ENCODE measurements around the gene KLHL5. TPM values are rescaled to one million over a fixed set of nuclear protein-coding genes. Genes with fewer than 3 reads are reported as not detected.

KLHL5 gene, protein sequence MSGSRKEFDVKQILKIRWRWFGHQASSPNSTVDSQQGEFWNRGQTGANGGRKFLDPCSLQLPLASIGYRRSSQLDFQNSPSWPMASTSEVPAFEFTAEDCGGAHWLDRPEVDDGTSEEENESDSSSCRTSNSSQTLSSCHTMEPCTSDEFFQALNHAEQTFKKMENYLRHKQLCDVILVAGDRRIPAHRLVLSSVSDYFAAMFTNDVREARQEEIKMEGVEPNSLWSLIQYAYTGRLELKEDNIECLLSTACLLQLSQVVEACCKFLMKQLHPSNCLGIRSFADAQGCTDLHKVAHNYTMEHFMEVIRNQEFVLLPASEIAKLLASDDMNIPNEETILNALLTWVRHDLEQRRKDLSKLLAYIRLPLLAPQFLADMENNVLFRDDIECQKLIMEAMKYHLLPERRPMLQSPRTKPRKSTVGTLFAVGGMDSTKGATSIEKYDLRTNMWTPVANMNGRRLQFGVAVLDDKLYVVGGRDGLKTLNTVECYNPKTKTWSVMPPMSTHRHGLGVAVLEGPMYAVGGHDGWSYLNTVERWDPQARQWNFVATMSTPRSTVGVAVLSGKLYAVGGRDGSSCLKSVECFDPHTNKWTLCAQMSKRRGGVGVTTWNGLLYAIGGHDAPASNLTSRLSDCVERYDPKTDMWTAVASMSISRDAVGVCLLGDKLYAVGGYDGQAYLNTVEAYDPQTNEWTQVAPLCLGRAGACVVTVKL
- 20.5 TPM for polyA plus RNA-seq
- long read RNA-seq, donor 1, partial matches to known transcripts: 0 of 3 reads
- long read RNA-seq, donor 1, other reads (novel, unspliced or antisense): 0 of 3 reads
- long read RNA-seq, donor 2, transcript KLHL5-205 (11 exons, 2,926 nt): major isoform, 5 of 6 reads
- long read RNA-seq, donor 2, partial matches to known transcripts: 0 of 6 reads
- long read RNA-seq, donor 2, other reads (novel, unspliced or antisense): 0 of 6 reads
- long read RNA-seq, donor 3, transcript KLHL5-205 (11 exons, 2,926 nt): major isoform, 9 of 11 reads
- long read RNA-seq, donor 3, partial matches to known transcripts: 0 of 11 reads
- long read RNA-seq, donor 3, other reads (novel, unspliced or antisense): 0 of 11 reads
- long read RNA-seq, donor 4: 0 reads
- long read RNA-seq, donor 5: 0 reads
- long read RNA-seq, donor 6, partial matches to known transcripts: 0 of 4 reads
- long read RNA-seq, donor 6, other reads (novel, unspliced or antisense): 0 of 4 reads
- long read RNA-seq, donor 7, partial matches to known transcripts: 0 of 3 reads
- long read RNA-seq, donor 7, other reads (novel, unspliced or antisense): 0 of 3 reads
- long read RNA-seq, donor 8, partial matches to known transcripts: 0 of 4 reads
- long read RNA-seq, donor 8, other reads (novel, unspliced or antisense): 0 of 4 reads
- long read RNA-seq, donor 9, partial matches to known transcripts: 0 of 1 reads
- long read RNA-seq, donor 9, other reads (novel, unspliced or antisense): 0 of 1 reads
- long read RNA-seq, donor 10, transcript KLHL5-205 (11 exons, 2,926 nt): major isoform, 5 of 5 reads
- long read RNA-seq, donor 10, partial matches to known transcripts: 0 of 5 reads
- long read RNA-seq, donor 10, other reads (novel, unspliced or antisense): 0 of 5 reads
- long read RNA-seq, donor 11, partial matches to known transcripts: 0 of 4 reads
- long read RNA-seq, donor 11, other reads (novel, unspliced or antisense): 0 of 4 reads

DNA sequence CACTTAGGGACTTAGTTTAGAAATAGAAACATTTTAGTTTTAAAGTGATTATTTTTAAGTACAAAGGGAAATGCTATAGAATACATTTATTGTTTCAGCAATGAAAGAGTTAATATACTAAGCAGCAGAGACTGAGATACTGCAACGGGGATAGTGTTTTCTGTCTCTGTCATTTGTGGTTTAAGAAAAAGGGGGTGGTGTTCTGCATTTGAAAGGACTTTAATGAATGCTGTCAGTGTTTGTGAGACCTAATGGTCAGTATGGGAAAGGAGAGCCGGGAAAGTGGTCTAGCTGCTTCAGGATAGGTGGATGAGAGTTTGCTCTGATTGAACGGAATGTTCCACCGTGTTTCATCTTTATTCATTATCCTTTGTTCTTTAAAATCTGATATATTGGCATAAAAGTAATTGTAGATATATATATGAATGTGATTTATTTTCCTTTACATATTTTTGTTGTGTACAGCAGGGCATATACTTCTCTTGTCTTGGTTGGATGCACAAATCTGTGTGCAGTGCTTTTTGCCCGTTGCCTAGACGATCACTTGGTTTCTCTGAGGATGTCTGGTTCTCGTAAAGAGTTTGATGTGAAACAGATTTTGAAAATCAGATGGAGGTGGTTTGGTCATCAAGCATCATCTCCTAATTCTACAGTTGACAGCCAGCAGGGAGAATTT lies at the start of gene KLHL5:
TSS of gene KLHL5 (plus strand) at position 139 of the 676 bp plus-strand sequence. CDS start at position 560, 421 bp downstream.
- H3K4me1 ChIP-seq (ENCODE audit: control insufficient read depth, insufficient read depth, low read length): no peaks in the 10 kb centered on the region
- no peak within 1 kb of the TSS for H3K4me3 ChIP-seq (ENCODE audit: low read length)
- no peak for DNase-seq
- H3K27me3 ChIP-seq (ENCODE audit: control insufficient read depth, insufficient read depth, low read length): no peaks in the 10 kb centered on the region
- H3K36me3 ChIP-seq (ENCODE audit: control insufficient read depth, insufficient read depth, low read length): no peaks in the 10 kb centered on the region
- no peak within 1 kb of the TSS for H3K27ac ChIP-seq (ENCODE audit: low read length)
- WGBS (ENCODE audit: insufficient coverage, low lambda C conversion rate): 0% methylated on average over 1 of the region's 7 CpGs
- no peaks in the 10 kb centered on the region for H3K9me3 ChIP-seq (ENCODE audit: control insufficient read depth, low read depth, low read length)

DNA sequence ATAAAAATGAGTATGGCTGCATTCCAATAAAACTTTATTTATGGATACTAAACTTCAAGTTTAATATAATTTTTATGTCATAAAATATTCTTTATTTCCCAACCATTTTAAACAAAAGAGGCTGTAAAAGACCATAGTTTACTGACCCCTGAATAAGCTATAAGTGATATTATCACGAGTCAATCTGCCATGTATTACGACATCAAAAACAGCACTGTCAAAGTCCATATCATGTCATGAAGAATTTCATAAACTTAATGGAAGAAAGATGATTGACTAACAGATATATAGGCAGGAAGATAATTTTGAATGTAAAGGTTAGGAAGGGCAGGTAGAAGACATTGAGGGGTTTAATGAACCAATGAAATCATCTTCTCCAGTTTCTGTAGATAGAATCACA lies 48.0 kb upstream of the KLHL5 start:
- no peak overlapping the region for H3K27ac ChIP-seq (ENCODE audit: low read length)
- H3K27me3 ChIP-seq (ENCODE audit: control insufficient read depth, insufficient read depth, low read length): no peaks in the 10 kb centered on the region
- 29% methylated on average over 1 of the region's 2 CpGs for WGBS (ENCODE audit: insufficient coverage, low lambda C conversion rate)
- no peaks in the 10 kb centered on the region for H3K9me3 ChIP-seq (ENCODE audit: control insufficient read depth, low read depth, low read length)
- DNase-seq: no peak
- no peaks in the 10 kb centered on the region for H3K36me3 ChIP-seq (ENCODE audit: control insufficient read depth, insufficient read depth, low read length)
- no peaks in the 10 kb centered on the region for H3K4me1 ChIP-seq (ENCODE audit: control insufficient read depth, insufficient read depth, low read length)
- H3K4me3 ChIP-seq (ENCODE audit: low read length): no peak overlapping the region

DNA sequence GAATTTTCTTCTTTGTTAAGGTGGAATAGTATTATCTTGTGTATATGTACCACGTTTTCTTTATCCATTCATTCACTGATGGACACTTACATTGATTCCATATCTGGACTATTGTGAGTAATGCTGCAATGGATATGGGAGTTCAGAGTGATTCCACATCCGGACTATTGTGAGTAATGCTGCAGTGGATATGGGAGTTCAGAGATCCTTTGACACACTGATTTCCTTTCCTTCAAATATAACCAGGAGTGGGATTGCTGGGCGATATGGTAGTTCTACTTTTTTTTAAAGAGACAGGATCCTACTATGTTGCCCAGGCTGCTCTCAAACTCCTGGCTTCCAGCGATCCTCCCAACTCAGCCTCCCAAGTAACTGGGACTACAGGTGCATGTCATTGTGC lies 41.9 kb upstream of the KLHL5 start:
- Histone ChIP-seq H3K4me3 (ENCODE audit: low read length) (no peak overlapping the region), H3K4me1 (ENCODE audit: control insufficient read depth, insufficient read depth, low read length) (no peaks in the 10 kb centered on the region), H3K27ac (ENCODE audit: low read length) (no peak overlapping the region), H3K9me3 (ENCODE audit: control insufficient read depth, low read depth, low read length) (no peaks in the 10 kb centered on the region), H3K27me3 (ENCODE audit: control insufficient read depth, insufficient read depth, low read length) (no peaks in the 10 kb centered on the region), H3K36me3 (ENCODE audit: control insufficient read depth, insufficient read depth, low read length) (no peaks in the 10 kb centered on the region)
- no CpG with 5 or more reads among the region's 4 CpGs for WGBS (ENCODE audit: insufficient coverage, low lambda C conversion rate)
- DNase-seq: no peak

DNA sequence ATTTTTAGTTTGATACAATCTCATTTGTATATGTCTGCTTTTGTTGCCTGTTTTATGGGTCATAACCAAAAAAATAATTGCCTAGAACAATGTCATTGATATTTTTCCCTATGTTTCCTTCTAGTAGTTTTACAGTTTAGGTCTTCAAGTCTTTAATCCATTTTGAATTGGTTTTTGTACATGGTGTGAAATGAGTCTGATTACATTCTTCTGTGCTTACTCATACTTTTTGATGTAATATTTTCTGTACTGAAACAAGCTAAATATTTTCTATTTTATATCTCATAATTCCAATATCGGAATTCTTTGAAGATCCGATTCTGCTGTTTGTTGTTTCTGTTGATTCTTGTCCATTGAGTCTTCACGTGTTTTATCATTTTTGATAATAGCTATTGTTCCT lies 40.4 kb upstream of the KLHL5 start:
- no peak for DNase-seq
- no peaks in the 10 kb centered on the region for H3K36me3 ChIP-seq (ENCODE audit: control insufficient read depth, insufficient read depth, low read length)
- no peaks in the 10 kb centered on the region for H3K9me3 ChIP-seq (ENCODE audit: control insufficient read depth, low read depth, low read length)
- no peaks in the 10 kb centered on the region for H3K27me3 ChIP-seq (ENCODE audit: control insufficient read depth, insufficient read depth, low read length)
- H3K4me3 ChIP-seq (ENCODE audit: low read length): no peak overlapping the region
- H3K27ac ChIP-seq (ENCODE audit: low read length): no peak overlapping the region
- no peaks in the 10 kb centered on the region for H3K4me1 ChIP-seq (ENCODE audit: control insufficient read depth, insufficient read depth, low read length)
- WGBS (ENCODE audit: insufficient coverage, low lambda C conversion rate): 92% methylated on average over 3 of the region's 3 CpGs

DNA sequence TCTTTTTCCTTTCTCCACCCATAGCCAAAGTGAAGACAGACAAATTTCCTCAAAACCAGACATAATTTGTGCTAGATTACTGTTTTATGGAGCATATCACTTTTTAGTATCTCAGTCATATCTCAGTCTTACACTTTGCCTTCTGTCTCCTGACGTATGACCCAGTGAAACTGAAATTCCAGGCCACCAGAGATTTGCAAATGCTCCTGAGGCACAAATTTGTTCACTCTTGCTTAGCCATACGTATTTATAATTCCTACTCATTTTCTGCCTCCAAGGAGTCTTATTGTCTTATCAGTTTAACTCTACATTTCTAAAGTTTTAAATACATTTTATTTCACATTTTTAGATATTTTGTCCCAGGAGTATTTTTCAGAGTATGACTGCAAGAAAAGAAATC lies 39.8 kb upstream of the KLHL5 start:
- Histone ChIP-seq H3K27ac (ENCODE audit: low read length) (no peak overlapping the region), H3K36me3 (ENCODE audit: control insufficient read depth, insufficient read depth, low read length) (no peaks in the 10 kb centered on the region), H3K4me1 (ENCODE audit: control insufficient read depth, insufficient read depth, low read length) (no peaks in the 10 kb centered on the region), H3K9me3 (ENCODE audit: control insufficient read depth, low read depth, low read length) (no peaks in the 10 kb centered on the region), H3K4me3 (ENCODE audit: low read length) (no peak overlapping the region), H3K27me3 (ENCODE audit: control insufficient read depth, insufficient read depth, low read length) (no peaks in the 10 kb centered on the region)
- no peak for DNase-seq
- WGBS (ENCODE audit: insufficient coverage, low lambda C conversion rate): 78% methylated on average over 1 of the region's 2 CpGs

DNA sequence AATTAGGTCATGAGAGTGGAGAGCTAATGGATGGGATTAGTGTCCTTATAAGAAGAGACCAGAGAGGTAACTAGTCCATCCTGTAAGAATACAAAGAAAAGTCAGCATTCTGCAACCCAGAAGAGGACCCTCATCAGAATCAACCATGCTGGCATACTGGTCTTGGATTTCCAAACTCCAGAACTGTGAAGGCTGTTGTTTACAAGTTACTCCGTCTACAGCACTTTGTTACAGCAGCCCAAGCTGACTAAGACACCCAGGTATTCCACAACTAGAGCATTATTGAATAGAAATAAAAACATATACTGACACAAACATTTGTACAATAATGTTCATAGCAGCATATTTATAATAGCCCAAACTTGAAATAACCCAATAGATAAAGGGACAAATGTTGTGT lies 39.0 kb upstream of the KLHL5 start:
- Histone ChIP-seq H3K36me3 (ENCODE audit: control insufficient read depth, insufficient read depth, low read length) (no peaks in the 10 kb centered on the region), H3K9me3 (ENCODE audit: control insufficient read depth, low read depth, low read length) (no peaks in the 10 kb centered on the region), H3K27me3 (ENCODE audit: control insufficient read depth, insufficient read depth, low read length) (no peaks in the 10 kb centered on the region), H3K27ac (ENCODE audit: low read length) (no peak overlapping the region), H3K4me3 (ENCODE audit: low read length) (no peak overlapping the region), H3K4me1 (ENCODE audit: control insufficient read depth, insufficient read depth, low read length) (no peaks in the 10 kb centered on the region)
- no CpG with 5 or more reads among the region's 1 CpG for WGBS (ENCODE audit: insufficient coverage, low lambda C conversion rate)
- no peak for DNase-seq

DNA sequence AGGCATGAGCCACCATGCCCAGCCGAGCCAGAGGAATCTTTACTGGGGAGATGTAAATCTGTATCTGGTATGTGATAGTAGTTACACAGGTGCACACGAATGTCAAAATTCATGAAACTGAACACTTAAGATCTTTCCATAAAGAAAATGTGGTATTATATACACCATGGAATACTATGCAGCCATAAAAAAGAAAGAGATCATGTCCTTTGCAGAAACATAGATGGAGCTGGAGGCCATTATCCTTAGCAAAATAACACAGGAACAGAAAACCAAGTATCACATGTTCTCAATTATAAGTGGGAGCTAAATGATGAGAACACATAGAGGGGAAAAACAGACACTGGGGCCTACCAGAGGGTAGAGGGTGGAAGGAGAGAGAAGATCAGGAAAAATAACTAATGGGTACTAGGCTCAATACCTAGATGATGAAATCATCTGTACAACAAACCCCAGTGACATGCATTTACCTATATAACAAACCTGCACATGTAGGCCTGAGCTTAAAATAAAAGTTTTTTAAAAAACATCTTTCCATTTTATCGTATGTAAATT lies 37.6 kb upstream of the KLHL5 start:
- 100% methylated on average over 1 of the region's 3 CpGs for WGBS (ENCODE audit: insufficient coverage, low lambda C conversion rate)
- H3K27me3 ChIP-seq (ENCODE audit: control insufficient read depth, insufficient read depth, low read length): no peaks in the 10 kb centered on the region

DNA sequence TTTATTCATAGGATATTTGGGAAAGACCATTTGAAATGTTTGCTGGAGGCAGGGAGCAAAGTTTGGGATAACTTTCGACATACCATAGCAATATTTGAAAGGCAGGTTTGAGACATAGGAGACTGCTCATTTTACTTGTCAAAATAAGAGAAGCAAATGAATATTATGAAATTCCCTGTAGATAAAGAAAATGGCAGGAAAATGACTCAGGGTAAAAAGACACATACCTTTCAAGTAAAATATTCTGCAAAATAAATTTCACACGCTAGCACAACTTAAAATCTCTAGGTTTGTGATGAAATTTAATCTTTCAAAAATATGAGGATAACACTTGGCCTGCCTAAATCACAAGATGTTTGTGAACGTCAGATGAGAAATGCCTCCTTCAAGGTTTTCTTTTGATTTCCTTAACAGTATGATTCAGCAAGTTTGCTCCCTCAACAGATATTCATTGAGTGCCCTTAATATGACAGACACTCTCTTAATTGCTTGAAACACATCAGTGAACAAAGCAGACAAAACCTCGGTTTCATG lies 36.4 kb upstream of the KLHL5 start:
- Histone ChIP-seq H3K36me3 (ENCODE audit: control insufficient read depth, insufficient read depth, low read length) (no peaks in the 10 kb centered on the region), H3K4me3 (ENCODE audit: low read length) (no peak overlapping the region), H3K4me1 (ENCODE audit: control insufficient read depth, insufficient read depth, low read length) (no peaks in the 10 kb centered on the region), H3K27ac (ENCODE audit: low read length) (no peak overlapping the region), H3K27me3 (ENCODE audit: control insufficient read depth, insufficient read depth, low read length) (no peaks in the 10 kb centered on the region), H3K9me3 (ENCODE audit: control insufficient read depth, low read depth, low read length) (no peaks in the 10 kb centered on the region)
- 96% methylated on average over 2 of the region's 4 CpGs for WGBS (ENCODE audit: insufficient coverage, low lambda C conversion rate)
- DNase-seq: no peak

More for the DNA sequence above, 37.6 kb upstream of the KLHL5 start:
- Histone ChIP-seq H3K4me3 (ENCODE audit: low read length) (no peak overlapping the region), H3K36me3 (ENCODE audit: control insufficient read depth, insufficient read depth, low read length) (no peaks in the 10 kb centered on the region), H3K9me3 (ENCODE audit: control insufficient read depth, low read depth, low read length) (no peaks in the 10 kb centered on the region), H3K27ac (ENCODE audit: low read length) (no peak overlapping the region), H3K4me1 (ENCODE audit: control insufficient read depth, insufficient read depth, low read length) (no peaks in the 10 kb centered on the region)
- no peak for DNase-seq

DNA sequence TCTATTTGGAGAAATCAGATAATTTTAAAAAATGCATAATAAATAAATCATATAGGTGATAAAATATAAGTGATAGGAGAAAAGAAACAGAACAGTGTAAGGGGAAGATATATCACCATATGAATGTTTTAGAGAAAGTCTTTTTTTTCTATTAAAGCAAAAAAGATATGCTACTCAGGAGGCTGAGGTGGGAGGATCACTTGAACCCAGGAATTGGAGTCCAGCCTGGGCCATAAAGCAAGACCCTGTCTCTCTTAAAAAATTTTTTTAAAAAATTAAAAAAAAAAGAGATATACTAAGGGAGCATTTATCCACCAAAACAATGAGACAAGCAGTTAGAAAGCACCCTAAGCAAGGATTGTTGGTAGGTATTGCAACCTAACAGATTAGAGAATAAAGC lies 35.9 kb upstream of the KLHL5 start:
- Histone ChIP-seq H3K4me3 (ENCODE audit: low read length) (no peak overlapping the region), H3K36me3 (ENCODE audit: control insufficient read depth, insufficient read depth, low read length) (no peaks in the 10 kb centered on the region), H3K27me3 (ENCODE audit: control insufficient read depth, insufficient read depth, low read length) (no peaks in the 10 kb centered on the region), H3K4me1 (ENCODE audit: control insufficient read depth, insufficient read depth, low read length) (no peaks in the 10 kb centered on the region), H3K27ac (ENCODE audit: low read length) (no peak overlapping the region), H3K9me3 (ENCODE audit: control insufficient read depth, low read depth, low read length) (no peaks in the 10 kb centered on the region)
- no peak for DNase-seq
